GM23248 (cell line): ENCODE results near the gene PRR23E.

Source experiments
- EZH2 ChIP-seq: fragments of 200-600 bp; sonication (generic); IDR thresholded peaks from 2 replicates; pipeline ENCODE4 v1.6.1; 2018; ENCODE audit warnings: antibody characterized with exemption, mild to moderate bottlenecking; ENCODE audit not compliant: insufficient read depth, poor library complexity, severe bottlenecking
- EZH2phosphoT487 ChIP-seq: fragments of 200-600 bp; sonication (generic); IDR thresholded peaks from 2 replicates; pipeline ENCODE4 v1.6.1; 2018; ENCODE audit warnings: antibody characterized with exemption, moderate library complexity, mild to moderate bottlenecking, low read depth; ENCODE audit not compliant: insufficient read depth

DNA sequence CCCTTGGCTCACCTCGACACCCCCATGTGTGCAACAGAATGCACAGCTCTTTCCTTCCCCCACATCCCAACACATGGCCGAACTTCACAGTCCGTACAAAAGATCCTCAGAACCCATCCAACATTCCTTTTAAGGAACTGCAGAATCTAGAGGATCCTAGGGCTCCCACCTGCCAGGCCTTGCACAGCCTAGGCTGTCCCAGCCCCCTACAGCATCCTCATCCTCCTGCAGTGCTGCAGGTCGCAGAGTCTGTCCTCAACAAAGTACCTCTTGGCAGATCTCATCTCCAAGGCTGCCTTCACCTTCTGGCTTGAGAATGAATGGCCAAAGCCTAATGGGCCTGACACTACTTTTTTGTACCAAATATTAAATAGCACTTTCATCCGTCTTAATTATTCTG, 19.8 kb downstream of the PRR23E start:
- TF ChIP-seq EZH2 (no peak), EZH2phosphoT487 (no peak)
